Activated naive CD4-positive, alpha-beta T cell treated with anti-CD3 and anti-CD28 coated beads, Interleukin-2, amount 10 ng/mL, durations not matched to agents 7 days and 5 days (primary cell): Measurements from ENCODE around the gene HDHD3.
A peak's percentile ranks its signal among the peaks of the same experiment; 100 is the strongest.

Source experiments
- CTCF ChIA-PET: fragments of 350-600 bp; sonication (Branson Sonifier 250); formaldehyde crosslinking; loops from one replicate; lab custom pipeline; 2021; ENCODE audit warnings: antibody characterized with exemption; lab: Charles Lee
- DNase-seq: peaks from one replicate; pipeline ENCODE4 v3.0.0-alpha.2; 2020
- H3K27ac Mint-ChIP-seq: one replicate; pipeline ENCODE4 v1.8.0; 2021; ENCODE audit warnings: mild to moderate bottlenecking, moderate library complexity, mixed read lengths
- H3K27me3 Mint-ChIP-seq: one replicate; pipeline ENCODE4 v1.8.0; 2021; ENCODE audit warnings: mild to moderate bottlenecking, mixed read lengths
- H3K36me3 Mint-ChIP-seq: one replicate; pipeline ENCODE4 v1.8.0; 2021; ENCODE audit warnings: mixed read lengths
- H3K4me1 Mint-ChIP-seq: one replicate; pipeline ENCODE4 v1.8.0; 2021; ENCODE audit warnings: mixed read lengths
- H3K4me3 Mint-ChIP-seq: one replicate; pipeline ENCODE4 v1.8.0; 2021; ENCODE audit warnings: mild to moderate bottlenecking, moderate library complexity, mixed read lengths
- H3K9me3 Mint-ChIP-seq: one replicate; pipeline ENCODE4 v1.8.0; 2021; ENCODE audit warnings: mixed read lengths

Gene HDHD3

GRCh38 chr9:113345671-113346070 is 31.1 kb downstream of the HDHD3 start:
- DNase-seq = no peak
- H3K27me3 Mint-ChIP-seq = peaks cover 20% of the 10 kb centered on the region
- H3K9me3 Mint-ChIP-seq = no peaks in the 10 kb centered on the region
- H3K4me3 Mint-ChIP-seq = no peak overlapping the region
- no peaks in the 10 kb centered on the region for H3K36me3 Mint-ChIP-seq
- peaks cover 32% of the 10 kb centered on the region for H3K4me1 Mint-ChIP-seq
- no peak overlapping the region for H3K27ac Mint-ChIP-seq
- CTCF ChIA-PET = interaction anchor here (0.6 kb wide), 1 partner anchor 30 kb away, joined by 3 read pairs; no protein-coding TSS in a partner anchor

- Mint-ChIP-seq H3K27me3 (peaks cover 15% of the 10 kb centered on the region), H3K36me3 (no peaks in the 10 kb centered on the region), H3K4me1 (peaks cover 32% of the 10 kb centered on the region), H3K9me3 (no peaks in the 10 kb centered on the region), H3K4me3 (no peak overlapping the region), H3K27ac (no peak overlapping the region)
- DNase-seq = no peak
- CTCF ChIA-PET = no interaction called here
These were observed 31.6 kb downstream of the HDHD3 start for GRCh38 chr9:113345190-113345589.

- H3K4me3 Mint-ChIP-seq = no peak overlapping the region
- peaks cover 15% of the 10 kb centered on the region for H3K27me3 Mint-ChIP-seq
- CTCF ChIA-PET = interaction anchor here (0.6 kb wide), 1 partner anchor 22 kb away, joined by 3 read pairs; no protein-coding TSS in a partner anchor
- H3K9me3 Mint-ChIP-seq = no peaks in the 10 kb centered on the region
- no peak for DNase-seq
- H3K4me1 Mint-ChIP-seq = peaks cover 29% of the 10 kb centered on the region
- H3K27ac Mint-ChIP-seq = no peak overlapping the region
- H3K36me3 Mint-ChIP-seq = no peaks in the 10 kb centered on the region
These were observed 33.0 kb downstream of the HDHD3 start for GRCh38 chr9:113343732-113344231.

DNA sequence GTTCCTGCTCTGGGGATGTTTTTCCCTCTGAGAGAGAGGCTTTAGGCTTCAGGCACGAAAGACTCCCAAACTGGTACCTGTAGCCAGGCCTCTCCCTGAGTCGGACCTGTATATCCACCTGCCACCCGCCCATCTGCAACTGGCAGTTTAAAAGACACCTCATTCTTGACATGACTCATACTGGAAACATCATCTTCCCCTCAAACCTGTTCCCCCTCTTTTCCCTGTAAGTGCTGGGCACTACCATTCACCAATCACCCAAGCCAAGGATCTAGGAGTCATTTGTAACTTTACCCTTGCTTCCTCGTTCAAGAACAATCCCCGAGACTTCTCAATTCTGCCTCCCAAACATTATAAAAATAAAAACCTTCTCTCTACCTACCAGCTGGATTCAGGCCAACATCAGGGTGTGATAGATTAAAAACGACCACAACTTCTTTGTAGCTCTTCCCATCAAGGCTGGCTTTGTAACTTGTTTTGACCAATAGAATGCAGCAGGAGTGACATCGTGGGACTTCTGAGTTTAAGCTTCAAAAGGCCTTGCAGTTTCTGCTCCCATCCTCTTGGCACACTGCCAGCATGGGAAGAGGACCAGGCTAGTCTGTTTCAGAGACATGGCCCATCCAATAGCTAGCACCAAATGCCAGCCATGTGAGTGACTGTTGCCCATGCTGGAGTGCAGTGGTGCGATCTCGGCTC is 34.9 kb downstream of the HDHD3 start:
- CTCF ChIA-PET = interaction anchor here (0.8 kb wide), 1 partner anchor 9 kb away, joined by 3 read pairs; no protein-coding TSS in a partner anchor
- no peaks in the 10 kb centered on the region for H3K9me3 Mint-ChIP-seq
- no peaks in the 10 kb centered on the region for H3K36me3 Mint-ChIP-seq
- no peak for DNase-seq
- H3K27ac Mint-ChIP-seq = no peak overlapping the region
- peaks cover 14% of the 10 kb centered on the region for H3K27me3 Mint-ChIP-seq
- no peak overlapping the region for H3K4me3 Mint-ChIP-seq
- H3K4me1 Mint-ChIP-seq = peaks cover 27% of the 10 kb centered on the region

DNA sequence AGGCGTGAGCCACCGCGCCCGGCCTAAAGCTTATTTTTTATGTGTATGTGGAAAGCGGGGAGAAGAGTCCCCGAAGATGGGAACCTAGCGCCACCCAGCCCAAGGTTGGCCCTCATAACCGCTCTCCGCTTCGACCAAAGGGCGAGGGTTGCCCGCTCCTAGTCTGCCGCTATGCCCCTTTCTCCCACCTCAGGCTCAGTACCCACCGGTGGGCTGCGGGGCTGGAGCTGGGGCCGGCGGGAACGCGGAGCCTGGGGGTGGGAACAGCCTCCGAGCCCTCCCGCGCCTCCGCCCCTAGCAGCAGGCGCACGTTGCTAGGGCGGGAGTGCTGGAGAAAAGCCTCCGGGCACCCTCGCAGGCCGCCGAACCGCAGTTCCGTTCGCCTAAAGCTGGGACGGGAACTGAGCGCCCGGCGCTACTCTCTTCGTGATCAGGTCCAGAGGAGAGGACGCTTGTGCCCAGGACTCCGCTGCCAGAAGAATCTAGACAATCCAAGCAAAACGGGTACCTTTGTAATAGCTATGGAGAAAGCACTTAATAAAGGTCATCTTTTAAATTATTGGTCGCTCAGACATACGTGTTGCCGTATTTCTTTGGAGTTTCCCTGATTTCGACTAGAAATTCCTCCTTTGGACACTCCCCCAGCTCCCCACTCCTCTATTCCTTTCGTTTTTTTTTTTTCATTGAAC is 36.6 kb downstream of the HDHD3 start, which contains the start of gene WDR31:
Gene WDR31, minus strand, starts transcription at position 265 of the 689 bp plus-strand sequence. CDS start 8,253 bp downstream, outside the sequence.
- DNase-seq = peak; percentile 84
- Mint-ChIP-seq H3K27me3 (peaks cover 14% of the 10 kb centered on the region), H3K36me3 (no peaks in the 10 kb centered on the region), H3K4me1 (peaks cover 36% of the 10 kb centered on the region), H3K4me3 (peak within 1 kb of the TSS; percentile 77), H3K27ac (no peak within 1 kb of the TSS), H3K9me3 (no peaks in the 10 kb centered on the region)
- CTCF ChIA-PET = interaction anchor here (0.7 to 3.3 kb wide), 6 partner anchors 10 to 1007 kb away, joined by 3 to 15 read pairs (median 4); partner anchors contain the start of genes ALAD and BSPRY

DNA sequence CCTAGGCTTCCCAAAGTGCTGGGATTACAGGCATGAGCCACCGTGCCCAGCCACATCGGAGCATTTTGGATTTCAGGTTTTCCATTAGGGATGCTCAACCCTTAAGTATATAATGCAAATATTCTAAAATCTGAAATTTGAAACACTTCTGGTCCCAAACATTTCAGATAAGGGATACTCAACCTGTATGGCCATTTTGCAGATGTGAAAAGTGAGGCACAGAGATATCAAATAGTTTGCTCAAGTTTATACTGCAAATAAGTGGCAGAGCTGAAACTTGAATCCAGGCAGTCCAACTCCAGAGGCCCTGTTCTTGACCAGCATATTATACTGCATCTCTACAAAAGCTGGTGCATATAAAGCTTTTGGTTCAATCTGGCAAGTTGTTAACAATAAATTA is 39.1 kb downstream of the HDHD3 start:
- CTCF ChIA-PET = interaction anchor here (3.3 kb wide), 1 partner anchor 13 kb away, joined by 15 read pairs; the partner anchor contains the start of gene BSPRY
- peaks cover 37% of the 10 kb centered on the region for H3K4me1 Mint-ChIP-seq
- no peak overlapping the region for H3K4me3 Mint-ChIP-seq
- no peak overlapping the region for H3K27ac Mint-ChIP-seq
- peaks cover 14% of the 10 kb centered on the region for H3K27me3 Mint-ChIP-seq
- H3K36me3 Mint-ChIP-seq = no peaks in the 10 kb centered on the region
- DNase-seq = no peak
- H3K9me3 Mint-ChIP-seq = no peaks in the 10 kb centered on the region

DNA sequence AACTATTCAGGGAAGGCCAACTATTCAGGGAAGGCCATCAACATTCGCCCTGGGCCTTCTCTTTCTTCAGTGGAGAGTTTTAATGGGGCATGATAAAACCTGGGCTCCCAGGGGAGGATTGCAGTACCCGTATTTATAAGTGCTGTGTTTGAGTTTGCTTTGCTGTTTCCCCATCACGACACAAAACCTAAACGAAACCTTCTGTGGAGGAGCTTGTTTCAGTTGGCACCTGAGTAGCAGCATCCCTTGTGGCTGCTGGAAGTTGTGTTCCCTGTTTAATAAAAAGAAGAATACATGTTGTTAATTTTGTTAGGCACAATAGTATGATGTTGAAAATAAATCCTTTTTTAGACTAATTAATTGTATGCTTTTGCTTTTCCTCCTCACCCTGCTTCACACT is 45.0 kb downstream of the HDHD3 start:
- Mint-ChIP-seq H3K27me3 (no peaks in the 10 kb centered on the region), H3K9me3 (no peaks in the 10 kb centered on the region), H3K27ac (no peak overlapping the region), H3K36me3 (no peaks in the 10 kb centered on the region), H3K4me3 (no peak overlapping the region), H3K4me1 (peaks cover 13% of the 10 kb centered on the region)
- DNase-seq = no peak
- CTCF ChIA-PET = no interaction called here

GRCh38 chr9:113328045-113328782 is 48.6 kb downstream of the HDHD3 start:
- Mint-ChIP-seq H3K4me1 (no peaks in the 10 kb centered on the region), H3K27me3 (peaks cover 4% of the 10 kb centered on the region), H3K36me3 (no peaks in the 10 kb centered on the region), H3K4me3 (no peak overlapping the region), H3K9me3 (no peaks in the 10 kb centered on the region), H3K27ac (no peak overlapping the region)
- no peak for DNase-seq
- CTCF ChIA-PET = no interaction called here

DNA sequence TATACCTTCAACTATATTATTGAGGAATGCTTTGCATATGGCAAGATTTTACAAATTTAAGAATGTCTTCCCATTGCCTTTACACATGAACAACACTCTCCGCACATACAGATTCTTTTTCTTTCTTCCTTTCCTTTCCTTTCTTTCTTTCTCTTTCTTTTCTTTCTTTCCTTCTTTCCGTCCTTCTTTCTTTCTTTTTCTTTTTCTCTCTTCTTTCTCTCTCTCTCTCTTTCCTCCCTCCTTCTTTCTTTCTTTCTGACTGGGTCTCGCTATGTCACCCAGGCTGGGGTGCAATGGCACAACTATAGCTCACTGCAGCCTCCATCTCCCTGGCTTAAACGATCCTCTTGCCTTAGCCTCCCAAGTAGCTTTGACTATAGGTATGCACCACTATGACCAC is 50.6 kb downstream of the HDHD3 start:
- Mint-ChIP-seq H3K4me1 (no peaks in the 10 kb centered on the region), H3K4me3 (no peak overlapping the region), H3K9me3 (no peaks in the 10 kb centered on the region), H3K36me3 (no peaks in the 10 kb centered on the region), H3K27me3 (peaks cover 6% of the 10 kb centered on the region), H3K27ac (no peak overlapping the region)
- no peak for DNase-seq
- CTCF ChIA-PET = no interaction called here
